C1 segment of cervical spinal cord (tissue), 14 donors: Measurements from ENCODE around the gene SIGLEC1.
A peak's percentile ranks its signal among the peaks of the same experiment; 100 is the strongest.

Experiments
- DNase-seq, 14 donors: peaks; one replicate each; lab custom pipeline; 2025; lab: John Stamatoyannopoulos, UW

SIGLEC1 gene

DNA sequence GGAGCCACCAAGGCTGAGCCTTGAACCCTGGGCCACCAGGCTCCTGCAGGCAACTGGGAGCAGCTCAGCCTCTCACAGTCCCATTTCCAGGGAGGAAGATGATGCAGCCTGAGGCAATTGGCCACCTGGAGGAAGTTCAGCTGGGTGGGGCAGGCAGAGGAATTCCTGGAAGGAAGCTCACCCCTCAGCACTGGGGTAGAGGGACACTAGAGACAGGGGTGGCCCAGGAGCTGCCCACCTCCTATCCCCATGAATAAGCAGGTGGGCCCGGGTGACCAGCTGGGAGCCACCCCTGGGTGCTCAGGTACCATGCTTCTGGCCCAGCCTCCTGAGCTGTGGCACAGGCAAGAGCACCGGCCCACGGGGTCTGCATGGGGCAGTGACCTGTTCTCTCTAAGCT, 16.5 kb upstream of the SIGLEC1 start:
- no peak for DNase-seq

DNA sequence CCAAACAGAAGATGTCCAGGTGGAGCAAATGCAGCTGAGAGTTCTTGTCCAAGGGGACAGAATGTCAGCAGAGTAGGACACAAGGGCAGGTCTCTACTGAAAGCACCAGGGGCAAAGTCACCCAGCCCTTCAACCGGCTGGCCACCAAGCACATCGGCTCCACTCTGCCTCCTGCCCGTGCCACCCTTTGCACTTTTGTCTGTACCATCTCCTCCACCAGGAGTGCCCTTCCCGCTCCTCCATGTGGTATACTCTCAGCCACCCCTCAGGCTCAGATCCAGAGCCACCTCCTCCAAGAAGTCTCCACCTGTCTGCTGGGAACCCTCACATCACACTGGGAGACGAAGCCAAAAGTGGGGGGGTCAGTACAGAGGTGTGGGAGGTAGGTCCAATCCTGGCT, 16.0 kb upstream of the SIGLEC1 start:
- DNase-seq: no peak

DNA sequence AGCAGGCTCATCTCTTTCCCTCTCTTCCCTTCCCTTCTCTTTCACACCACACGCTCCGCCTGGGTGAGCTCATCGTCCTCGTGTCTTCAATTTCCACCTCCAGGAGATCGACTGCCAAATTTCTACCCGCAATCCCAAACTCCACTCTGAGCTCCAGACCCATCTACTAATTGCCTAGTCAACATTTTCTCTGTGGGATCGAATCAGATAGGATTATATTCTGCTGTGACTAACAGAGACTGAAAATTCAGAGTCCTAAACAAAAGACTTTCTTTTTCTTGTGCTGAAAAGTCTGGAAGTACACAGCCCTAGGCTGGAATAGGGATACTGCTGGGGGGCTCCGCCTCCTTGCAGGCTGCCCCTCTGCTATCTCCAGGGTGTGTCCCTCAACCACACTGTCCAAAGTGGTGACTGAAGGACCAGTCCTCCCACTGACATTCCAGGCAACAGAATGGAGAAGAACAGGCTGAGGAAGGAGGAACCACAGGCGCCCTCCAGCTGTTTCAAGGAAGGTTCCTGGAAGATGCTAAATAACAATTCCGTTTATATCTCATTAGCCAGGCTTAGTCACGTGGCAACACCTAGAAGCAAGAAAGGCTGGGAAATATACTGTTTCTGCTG, 15.1 kb upstream of the SIGLEC1 start:
- DNase-seq: no peak

DNA sequence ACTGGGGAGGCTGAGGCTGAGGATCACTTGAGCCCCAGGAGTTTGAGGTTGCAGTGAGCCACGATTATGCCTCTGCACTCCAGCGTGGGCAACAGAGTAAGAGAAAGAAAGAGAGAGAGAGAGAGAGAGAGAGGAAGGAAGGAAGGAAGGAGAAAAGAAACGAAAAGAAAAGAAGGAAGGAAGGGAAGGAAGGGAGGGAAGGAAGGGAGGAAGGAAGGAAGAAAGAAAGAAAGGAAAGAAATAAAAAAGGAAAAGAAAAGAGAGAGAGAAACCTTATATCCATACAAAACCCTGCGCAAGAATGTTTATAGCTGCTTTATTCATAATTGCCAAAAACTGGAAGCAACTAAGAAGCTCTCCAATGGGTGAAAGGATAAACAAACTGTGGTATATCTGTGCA, 12.0 kb upstream of the SIGLEC1 start:
- DNase-seq: no peak

DNA sequence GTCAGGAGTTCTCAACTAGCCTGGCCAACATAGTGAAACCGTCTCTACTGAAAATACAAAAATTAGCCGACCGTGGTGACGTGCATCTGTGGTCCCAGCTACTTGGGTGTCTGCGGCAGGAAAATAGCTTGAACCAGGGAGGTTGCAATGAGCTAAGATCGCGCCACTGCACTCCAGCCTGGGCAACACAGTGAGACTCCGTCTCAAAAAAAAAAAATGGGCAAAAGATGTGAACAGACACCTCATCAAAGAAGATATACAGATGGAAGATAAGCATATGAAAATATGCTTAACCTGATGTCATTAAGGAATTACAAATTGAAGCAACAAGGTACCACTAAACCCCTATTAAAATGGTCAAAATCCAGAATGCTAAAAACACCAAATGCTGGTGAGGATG, 10.9 kb upstream of the SIGLEC1 start:
- no peak for DNase-seq

DNA sequence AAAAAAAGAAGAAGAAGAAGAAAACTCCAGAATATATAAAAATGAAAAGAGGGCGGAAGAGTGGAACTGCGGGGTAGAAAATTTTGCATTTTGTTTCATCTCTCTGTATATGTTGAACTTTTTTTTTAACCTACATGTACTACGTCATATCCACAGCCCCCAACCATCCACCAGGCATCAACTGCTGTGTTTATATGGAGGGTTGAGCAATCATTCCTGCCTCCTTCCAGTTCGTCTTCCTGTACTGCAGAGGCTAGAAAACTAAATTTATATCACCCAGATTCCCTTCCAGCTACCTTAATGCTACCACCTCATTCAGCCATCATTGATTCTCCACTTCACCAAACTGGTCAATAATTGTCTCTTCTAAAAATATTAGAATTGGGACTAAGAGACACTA, 9.5 kb upstream of the SIGLEC1 start:
- DNase-seq: no peak

DNA sequence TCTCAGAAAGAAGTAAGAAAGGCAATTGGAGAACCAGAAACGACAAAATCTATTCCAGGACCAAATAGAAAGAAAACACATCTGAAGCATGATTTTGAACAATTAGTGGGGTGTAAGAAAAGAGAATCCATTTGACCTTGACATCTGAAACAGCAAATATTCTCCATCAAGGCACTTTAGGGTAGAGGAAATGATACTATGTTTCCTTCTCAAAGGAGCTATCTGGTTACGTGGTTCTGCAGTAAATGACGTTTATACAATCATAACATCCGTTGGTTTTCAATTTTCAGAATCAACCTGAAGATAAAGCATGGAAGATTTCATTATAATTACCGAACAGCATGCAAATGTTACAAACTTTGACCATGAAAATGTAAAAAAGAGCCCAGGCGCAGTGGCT, 8.2 kb upstream of the SIGLEC1 start:
- DNase-seq: no peak

DNA sequence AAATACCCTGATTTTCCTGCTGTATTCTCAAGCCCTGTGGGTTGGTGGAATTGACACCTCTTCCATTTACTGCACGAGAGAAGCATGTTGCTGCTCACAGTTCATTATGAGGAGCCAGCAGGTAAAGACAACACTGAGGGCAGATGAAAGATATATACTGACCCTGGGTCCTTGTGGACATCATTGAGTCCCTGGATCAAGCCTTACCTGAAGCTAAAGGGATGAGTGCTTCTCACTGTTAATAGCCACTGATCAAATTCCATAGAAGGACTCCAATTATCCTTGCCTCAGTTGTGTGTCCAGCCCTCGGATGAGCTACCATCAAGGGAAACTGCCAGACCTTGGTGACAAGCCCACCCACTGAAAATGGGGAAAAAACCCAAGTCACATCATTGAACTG, 7.7 kb upstream of the SIGLEC1 start:
- DNase-seq: no peak

DNA sequence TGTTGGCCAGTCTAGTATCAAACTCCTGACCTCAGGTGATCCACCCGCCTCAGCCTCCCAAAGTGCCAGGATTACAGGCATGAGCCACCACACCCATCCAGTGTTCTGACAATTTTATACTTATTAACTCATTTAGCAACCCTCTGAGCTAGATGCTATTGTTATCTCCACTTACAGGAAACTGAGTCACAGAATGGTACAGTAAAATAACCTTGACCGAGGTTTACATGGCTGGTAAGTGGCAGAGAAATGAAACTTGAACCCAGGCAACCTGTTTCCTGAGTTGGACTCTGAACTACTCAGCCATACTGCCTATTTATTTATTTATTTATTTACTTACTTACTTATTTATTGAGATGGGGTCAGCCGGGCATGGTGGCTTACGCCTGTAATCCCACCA, 6.6 kb upstream of the SIGLEC1 start:
- no peak for DNase-seq

DNA sequence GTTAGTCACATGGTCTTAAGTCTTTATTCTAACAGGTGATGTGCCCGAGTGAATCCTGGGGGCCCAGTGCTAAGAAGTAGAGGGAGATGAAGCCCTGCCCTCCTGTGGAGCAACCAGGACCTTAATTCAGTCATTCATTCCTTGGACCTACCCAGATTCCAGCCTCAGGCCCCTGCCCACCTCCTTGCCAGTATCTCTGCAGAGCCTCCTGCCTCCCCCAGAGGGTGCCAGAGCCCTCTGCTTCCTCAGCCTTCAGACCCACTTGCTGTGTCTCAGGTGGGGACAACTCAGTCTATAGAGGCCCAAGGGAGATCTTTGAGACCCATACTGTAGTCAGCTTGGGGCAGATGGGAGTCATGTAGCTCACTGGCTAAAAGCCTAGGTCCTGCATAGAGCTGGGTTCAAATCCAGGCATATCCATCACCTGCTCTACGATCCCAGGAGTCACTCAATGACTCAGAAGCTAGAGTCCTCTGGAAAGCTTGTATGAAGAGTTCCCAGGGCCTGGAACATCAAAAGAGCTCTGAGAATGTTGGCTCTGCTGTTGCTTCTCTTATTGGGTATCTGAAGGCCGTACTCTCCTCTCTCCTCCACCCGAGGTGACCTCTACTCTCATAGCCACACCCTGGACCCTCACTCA, 3.9 kb upstream of the SIGLEC1 start:
- DNase-seq: no peak

DNA sequence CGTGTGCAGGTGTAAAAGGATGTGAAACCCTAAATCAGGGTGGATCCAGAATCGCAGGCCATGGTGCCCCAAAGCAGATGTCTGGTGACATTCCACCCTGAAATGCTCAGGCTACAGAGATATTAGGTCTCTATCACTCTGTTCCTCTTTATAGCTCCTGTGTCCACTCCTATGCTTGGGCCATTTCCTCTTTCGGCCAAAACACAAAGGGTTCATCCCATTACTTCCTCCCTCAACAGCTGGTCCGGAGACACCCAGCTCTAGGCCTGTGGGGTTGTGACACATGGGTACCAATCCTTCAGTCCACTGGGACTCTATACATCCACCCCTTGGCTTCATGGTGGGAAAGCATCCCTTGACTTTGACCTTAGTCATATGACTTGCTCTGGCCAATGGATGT, 1.7 kb upstream of the SIGLEC1 start:
- DNase-seq: peak in 2 of 14 donors; percentile 13 to 18

DNA sequence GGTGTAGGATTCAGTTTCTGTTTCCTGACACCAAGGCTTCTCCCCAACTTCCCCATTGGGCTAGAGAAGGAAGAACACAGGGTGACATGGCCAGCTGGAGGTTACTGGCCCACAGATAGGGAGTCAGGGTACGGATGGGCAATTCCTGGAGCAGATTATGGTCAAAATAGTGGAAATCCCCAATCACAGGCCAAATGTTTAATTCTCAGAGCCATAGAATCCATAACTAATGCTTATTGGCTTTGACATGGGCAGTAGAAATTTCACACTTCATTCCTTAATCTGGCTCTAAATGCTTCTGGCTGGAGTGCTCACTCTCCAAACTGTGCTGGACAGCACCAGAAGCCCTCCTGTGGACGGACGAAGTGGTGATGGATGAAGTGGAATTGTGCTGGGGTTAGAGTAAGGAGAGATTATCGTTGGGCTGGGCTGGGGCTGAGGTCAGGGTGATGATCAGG, 887 bp downstream of the SIGLEC1 start:
- no peak for DNase-seq

DNA sequence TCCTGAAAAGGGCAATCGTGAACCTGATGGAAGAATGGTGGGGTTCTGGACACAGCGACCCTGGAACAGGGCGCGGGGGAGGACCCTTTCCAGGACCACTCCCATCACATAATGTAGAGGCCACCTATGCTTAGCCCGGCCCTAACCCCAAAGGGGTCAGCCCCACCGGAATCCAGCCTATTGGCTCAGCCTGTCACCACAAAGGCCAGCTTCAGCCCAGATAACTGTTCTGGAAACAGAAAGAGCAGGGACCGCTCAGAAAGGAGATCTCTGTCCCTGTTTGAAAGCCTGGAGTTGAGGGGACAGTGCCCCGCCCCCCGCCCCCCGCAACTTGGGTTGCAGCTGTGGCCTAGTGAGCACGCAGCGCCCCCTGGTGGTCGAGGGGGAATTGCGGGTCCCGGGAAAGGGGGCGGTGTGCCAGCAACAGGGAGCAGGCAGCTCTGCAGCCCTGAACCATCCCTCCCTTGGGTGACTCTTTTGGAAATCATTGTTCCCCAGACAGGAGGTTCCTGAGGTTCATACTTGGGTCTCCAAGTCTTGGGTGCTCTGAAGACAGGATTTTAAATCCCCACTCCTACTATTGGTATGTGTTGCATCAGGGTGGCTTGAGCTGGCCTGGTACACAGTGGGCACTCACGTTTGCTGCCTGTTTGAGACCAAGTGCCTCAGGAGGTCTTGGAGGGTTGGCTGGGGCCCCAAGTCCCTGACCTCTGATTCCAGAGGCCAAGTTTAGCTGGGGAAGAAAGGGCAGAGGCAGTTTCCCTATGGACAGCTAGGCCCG, 1.5 kb downstream of the SIGLEC1 start:
- peak in 11 of 14 donors; percentile 13 to 84 (median 39) for DNase-seq

DNA sequence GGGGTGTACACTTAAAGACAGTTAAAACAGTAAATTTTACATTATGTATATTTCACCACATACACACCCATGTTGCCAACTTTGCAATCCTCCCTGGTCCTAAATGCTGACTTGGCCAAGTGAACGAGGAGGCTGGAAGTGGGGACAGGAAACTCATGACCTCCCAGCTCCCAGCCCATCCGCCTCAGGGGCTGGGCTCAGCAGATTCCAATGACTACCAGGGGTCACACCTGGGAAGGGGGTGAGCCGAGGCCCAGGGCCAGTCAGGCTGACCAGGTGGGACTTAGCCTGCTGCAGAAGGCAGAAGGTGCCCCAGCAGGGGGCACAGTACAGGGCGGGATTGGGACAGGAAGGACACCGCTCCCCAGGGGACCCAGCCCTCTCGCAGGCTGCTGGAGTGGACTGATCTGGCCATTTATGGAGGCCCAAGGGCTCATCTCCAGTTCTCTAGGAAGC, 2.4 kb downstream of the SIGLEC1 start:
- DNase-seq: no peak

DNA sequence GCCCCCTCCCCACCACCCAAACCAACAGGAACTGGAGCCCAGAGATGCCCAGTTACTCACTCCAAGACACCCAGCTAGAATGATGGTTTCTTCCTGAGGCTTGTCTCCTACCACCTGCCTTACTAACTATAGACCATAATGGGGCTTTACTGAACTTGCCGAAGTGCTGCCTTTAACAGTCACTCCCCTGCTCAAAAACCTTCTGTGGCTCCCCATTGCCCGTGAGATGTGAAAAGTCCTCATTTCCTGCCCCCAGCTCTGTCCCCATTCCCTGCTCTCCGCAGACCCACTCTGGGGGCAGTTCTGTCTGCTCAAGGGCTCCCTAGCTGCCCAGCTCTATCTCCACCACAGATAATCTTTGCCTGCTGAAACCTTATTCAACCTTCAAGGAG, 4.9 kb downstream of the SIGLEC1 start:
- no peak for DNase-seq

DNA sequence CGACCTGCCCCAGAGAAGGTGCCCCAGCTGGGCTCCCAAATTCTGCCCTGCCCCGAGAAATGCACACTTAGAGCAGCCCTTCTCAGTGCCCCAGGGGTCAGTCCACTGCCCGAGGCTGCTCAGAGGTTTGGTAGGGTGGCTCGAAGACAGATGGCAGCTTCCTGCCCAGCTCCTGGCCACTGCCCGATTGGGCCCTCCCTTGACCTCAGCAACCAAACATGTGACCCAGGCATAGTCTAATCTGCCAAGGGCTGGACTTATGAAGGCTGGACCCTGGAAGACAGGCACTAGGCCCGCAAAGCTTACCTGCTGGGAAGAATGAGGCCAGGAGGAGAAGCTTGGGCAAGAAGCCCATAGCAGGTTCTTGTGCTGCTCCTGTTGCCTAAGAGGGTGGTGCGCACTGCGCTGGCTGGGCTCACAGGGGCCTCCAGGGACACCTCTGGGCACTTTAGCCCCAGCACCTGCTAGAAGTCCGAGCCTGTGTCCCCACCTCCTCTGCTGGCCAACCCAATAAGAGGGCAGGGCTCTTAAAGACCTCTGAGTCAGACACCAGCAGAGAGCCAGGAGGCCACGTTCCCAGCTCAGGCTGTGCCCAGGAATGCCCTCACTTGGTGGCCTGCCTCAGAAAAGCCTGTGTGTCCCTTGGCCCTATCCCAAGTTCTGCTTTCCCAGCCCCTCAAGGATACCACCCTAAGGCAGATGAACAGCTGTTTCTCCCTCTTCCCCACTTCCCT, 5.5 kb downstream of the SIGLEC1 start:
- DNase-seq: peak in 2 of 14 donors; percentile 12 to 42

DNA sequence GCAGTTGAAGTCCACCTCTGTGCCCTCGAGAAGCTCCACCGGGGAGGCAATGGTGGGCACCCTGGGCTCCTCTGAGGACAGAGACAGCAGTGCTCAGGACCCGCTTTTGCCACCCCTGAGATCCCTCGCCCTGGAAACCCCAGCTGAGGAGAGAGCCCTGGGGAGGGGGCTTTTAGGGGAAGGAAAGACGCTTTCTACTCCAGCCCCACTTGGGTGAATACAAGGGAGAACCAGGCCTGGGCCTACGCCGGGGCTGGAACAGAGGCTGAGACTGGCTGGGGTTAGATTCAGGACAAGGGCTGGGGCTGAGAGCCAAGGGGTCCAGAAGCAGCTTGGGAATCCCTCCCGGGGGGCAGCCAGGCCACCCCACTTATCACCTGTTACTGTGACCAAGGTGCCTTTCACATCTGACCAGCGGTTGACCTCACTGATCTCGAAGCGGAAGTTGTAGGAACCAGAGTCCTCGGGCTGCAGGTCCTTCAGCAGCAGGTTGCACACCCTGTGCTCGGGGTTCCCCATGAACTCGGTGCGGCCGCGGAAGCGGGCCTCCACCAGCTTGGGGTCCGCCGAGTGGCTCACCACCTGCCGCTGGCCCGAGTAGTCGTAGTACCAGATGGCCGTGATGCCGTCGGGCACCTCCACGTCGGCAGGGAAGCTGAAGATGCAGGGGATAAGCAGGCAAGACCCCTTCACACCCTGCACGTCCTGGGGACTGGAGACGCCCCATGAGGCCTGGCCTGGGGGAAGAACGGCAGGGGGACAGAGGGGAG, 6.2 kb downstream of the SIGLEC1 start:
- no peak for DNase-seq

DNA sequence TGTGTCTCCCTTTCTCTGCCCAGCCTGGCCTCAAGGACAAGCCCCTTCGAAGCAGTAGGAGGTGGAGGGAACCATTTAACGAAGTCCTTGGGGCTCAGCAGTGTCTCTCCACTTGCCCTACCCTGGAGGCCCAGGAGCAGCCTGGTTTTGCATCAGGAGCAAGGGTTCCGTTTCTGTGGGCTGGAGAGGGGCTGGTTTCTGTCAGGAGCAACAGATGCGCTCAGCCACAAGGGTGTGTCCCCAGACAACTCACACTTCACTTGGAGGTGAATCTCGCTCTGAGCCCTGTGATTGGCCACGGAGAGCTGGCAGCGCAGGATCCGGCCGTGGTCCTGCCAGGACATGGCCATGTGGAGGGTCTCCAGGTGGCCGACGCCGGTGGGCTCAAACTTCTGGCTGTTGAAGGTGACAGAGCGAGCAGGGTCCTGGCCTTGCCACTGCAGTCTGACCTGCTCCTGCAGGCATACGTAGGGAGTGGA, 6.9 kb downstream of the SIGLEC1 start:
- no peak for DNase-seq

DNA sequence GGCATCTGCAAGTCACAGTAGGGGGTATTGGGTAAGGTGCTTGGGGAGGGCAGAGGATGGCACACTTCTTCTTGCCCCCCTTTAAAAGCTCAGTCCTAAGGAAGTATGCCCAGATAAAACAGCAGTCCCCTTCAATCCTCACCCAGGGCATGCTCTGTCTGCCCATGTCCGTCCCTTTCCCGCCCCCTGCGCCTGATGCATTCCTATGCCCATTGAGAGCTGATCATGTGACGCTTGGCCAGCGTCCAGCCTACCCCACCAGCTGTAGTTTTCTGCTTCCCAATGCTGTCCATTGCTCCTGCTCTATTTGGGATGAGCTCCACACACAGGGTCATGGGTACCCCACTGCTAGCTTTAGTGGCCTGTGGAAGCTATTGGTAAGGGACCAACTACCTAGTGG, 8.3 kb downstream of the SIGLEC1 start:
- DNase-seq: no peak

DNA sequence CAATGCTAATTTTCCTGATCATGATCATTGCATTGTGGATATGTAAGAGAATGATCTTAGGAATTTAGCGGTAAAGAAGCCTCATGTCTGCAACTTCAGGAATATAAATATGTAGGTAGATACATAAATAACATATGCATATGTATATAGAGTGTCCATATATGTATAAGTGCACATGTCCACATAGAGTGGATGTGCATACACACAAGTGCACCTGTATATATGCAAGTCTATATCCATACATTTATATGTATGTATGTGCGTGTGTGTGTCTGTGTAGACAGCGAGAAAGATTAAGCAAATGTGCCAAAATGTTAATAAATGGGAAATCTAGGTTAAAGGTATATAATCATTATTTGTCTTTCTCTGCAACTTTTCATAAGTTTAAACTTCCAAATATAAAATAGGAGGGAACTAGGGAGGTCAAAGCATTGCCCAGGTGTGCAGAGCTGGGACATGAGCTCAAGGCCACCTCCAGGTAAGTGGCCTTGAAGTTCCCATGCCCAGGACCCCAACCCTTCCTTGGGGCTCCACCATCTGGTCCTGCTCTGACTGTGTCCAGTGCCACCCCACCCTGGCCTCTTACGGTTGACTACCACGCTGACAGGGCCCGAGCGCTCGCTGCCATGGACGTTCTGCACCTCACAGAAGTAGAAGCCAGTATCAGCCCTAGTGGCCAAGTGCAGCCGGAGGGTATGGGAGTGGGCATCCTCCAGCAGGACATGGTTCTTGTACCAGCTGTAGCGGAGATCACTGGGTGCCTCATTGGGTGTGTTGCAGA, 9.6 kb downstream of the SIGLEC1 start:
- DNase-seq: no peak
